GM18508 (cell line): ENCODE data around the gene LTB4R2.
A peak's percentile ranks its signal among the peaks of the same experiment; 100 is the strongest.
"Not testable (repeated sequence)": the region's sequence is repeated elsewhere in the genome, so short reads cannot be mapped to it uniquely, and the experiment has no call there.

Experiments
- ATAC-seq: cut with Tn5 transposase; IDR thresholded peaks from one replicate; pipeline ENCODE4 v1.9.1; 2021; ENCODE audit warnings: moderate number of reproducible peaks; ENCODE audit not compliant: insufficient read depth, unreplicated experiment

Gene LTB4R2

DNA sequence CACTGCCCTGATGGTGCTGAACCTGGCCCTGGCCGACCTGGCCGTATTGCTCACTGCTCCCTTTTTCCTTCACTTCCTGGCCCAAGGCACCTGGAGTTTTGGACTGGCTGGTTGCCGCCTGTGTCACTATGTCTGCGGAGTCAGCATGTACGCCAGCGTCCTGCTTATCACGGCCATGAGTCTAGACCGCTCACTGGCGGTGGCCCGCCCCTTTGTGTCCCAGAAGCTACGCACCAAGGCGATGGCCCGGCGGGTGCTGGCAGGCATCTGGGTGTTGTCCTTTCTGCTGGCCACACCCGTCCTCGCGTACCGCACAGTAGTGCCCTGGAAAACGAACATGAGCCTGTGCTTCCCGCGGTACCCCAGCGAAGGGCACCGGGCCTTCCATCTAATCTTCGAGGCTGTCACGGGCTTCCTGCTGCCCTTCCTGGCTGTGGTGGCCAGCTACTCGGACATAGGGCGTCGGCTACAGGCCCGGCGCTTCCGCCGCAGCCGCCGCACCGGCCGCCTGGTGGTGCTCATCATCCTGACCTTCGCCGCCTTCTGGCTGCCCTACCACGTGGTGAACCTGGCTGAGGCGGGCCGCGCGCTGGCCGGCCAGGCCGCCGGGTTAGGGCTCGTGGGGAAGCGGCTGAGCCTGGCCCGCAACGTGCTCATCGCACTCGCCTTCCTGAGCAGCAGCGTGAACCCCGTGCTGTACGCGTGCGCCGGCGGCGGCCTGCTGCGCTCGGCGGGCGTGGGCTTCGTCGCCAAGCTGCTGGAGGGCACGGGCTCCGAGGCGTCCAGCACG is 6.1 kb downstream of the LTB4R2 start:
- ATAC-seq, result no peak

DNA sequence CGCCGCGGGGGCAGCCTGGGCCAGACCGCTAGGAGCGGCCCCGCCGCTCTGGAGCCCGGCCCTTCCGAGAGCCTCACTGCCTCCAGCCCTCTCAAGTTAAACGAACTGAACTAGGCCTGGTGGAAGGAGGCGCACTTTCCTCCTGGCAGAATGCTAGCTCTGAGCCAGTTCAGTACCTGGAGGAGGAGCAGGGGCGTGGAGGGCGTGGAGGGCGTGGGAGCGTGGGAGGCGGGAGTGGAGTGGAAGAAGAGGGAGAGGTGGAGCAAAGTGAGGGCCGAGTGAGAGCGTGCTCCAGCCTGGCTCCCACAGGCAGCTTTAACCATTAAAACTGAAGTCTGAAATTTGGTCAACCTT is 6.6 kb downstream of the LTB4R2 start:
- ATAC-seq, result no peak

DNA sequence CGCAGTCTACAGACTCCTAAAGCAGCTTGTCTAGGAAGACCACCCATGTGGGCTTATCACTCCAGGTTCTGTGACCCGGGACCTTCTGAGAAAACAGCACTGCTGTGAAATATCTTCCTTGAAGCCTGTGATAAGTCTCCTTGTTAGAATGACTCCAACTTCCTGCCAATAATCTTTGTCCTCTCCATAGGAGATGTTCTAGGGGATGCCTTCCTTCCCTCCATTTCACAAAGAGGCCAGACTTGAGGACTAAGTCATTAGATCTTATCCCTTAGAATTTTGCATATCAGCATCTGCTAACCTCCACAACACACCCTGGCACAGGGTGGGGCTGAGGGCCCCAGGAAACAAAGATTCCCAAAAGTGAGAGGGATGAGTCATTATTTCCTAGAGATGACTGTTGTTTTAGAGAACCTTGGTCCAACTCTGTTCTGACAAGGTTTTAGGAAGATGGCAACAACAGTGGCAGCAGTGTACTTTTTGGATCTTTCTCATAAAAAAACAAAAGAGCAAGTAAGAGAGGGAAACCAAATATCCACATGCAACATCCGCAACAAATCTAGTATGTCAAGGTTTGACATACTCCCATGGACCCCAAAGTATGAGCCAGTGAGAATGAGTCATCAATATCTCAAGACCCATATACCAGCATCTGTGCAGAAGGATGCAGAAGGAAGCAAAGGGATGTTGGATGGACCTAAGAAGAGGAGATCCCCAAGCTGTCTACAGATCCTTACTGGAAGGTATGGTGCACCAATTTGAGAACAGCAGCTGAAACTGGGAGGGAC is 7.4 kb downstream of the LTB4R2 start:
- ATAC-seq, result no peak

DNA sequence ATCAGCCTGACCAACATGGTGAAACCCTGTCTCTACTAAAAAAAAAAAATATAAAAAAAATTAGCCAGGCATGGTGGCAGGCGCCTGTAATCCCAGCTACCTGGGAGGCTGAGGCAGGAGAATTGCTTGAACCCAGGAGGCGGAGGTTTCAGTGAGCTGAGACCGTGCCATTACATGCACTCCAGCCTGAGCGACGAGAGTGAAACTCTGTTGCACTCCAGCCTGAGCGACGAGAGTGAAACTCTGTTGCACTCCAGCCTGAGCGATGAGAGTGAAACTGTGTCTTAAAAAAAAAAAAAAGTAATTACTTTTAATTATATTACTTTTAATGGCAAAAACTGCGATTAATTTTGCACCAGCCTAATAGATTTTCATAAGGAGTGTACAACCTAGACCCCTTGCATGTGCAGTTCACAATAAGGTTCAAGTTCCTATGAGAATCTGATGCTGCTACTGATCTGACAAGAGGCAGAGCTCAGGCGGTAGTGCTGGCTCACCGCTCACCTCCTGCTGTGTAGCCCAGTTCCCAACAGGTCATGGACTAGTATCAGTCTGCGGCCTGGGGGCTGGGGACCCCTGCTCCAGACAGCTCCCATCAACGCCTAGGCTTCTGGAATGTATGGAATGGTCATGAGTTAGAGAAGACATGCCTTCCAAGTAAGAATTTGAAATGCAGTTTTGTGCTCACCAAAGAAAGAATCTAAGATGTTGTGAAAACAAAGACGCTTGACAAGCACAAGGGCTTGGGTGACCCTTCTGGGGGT is 11.5 kb downstream of the LTB4R2 start:
- no peak for ATAC-seq

DNA sequence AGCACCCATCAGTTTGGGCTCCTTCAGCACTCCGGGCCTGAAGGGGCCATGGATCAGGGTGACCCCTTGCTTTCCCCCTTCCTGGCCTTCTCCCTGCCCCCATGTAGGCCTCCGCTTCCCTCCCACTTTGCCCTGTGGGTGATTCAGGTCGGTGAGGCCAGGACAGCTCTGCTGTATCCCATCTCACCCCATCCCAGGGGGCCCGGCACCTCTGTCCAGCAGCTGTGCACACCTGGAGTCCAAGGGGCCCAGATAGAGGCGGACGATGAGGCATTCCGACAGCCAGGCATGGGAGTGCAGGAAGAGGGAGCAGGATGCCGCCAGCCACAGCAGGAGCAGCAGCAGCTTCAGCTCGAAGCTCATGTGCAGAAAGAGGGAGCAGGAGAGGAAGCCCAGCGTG is 12.7 kb downstream of the LTB4R2 start:
- ATAC-seq, result no peak

DNA sequence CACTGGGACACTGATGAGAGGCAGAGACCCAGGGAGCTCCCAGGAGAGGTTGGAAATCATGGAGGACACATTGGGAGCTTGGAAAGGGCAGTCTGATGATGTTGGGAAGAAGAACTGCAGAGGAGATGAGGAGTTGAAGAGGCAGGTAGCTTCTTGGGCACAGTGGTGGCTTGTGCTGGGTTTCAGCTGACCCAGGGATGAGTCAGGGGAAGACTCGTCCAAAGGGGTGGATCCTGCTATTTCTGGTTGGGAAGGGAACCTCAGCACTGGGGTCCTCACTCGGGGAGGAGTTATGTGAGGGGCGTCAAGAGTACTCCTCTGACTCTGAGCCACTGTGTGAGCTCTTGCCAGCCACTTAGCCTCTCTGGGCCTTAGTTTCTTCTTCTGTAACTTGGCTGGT is 13.4 kb downstream of the LTB4R2 start:
- ATAC-seq, result no peak

DNA sequence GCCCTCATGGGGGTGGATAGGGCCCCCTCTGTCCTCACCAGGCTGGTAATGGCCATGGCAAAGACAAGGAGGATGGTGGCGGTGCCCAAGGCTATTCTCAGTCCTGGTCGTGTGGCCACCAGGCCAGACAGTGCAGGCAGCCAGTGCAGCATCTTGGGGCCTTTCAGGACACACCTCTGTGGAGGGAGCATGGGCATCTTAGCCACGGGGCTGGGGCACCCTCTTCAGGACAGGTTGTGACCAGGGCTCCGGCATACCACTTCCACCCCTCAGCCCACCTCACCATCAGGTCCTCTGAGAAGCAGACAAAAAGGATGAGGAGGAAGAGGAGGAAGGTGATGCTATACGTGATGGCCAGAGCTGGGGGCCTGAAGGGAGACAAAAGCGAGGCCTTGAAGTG is 14.1 kb downstream of the LTB4R2 start:
- no peak for ATAC-seq

DNA sequence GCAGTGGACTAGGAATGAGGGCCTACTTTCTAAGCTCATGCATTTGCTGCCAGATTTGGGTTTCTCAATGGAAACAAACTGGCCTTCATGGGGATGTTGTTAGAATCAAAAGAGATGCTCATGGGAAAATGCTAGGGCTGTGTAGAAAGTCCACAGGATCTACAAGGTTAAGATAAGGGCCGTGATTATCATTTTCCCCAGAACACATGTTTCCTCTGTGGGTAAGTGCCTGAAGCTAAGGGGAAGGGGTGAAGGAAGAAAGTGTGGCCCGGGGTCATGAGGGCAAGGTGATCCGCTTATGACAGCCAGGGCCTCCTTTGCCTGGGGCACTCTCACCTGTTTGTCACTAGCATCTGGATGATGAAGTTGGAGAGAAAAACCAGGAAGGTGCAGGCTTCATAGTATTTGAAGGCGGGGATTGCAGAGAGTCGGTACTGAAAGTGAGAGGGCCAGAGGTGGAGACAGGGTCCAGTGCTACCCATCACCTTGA is 15.1 kb downstream of the LTB4R2 start:
- ATAC-seq, result no peak

DNA sequence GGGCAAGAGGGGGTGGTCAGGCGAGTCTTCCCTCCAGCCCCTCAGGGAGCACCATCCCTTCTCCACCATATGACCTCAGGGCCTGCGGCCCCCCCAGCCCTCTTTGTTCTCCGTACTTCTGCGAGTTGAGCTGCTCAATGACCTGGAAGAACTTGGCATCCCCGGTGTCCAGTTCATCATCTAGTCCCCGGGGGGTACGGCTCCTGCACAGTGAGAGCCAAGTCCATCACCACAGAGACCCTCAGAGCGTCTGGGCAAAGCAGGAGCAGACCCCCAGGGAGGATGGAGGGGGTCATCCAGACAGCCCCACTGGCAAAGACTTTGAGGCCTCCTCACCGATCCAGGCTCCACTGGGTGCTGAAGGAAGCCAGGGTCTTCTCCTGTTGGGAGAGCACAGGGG is 16.0 kb downstream of the LTB4R2 start:
- no peak for ATAC-seq

DNA sequence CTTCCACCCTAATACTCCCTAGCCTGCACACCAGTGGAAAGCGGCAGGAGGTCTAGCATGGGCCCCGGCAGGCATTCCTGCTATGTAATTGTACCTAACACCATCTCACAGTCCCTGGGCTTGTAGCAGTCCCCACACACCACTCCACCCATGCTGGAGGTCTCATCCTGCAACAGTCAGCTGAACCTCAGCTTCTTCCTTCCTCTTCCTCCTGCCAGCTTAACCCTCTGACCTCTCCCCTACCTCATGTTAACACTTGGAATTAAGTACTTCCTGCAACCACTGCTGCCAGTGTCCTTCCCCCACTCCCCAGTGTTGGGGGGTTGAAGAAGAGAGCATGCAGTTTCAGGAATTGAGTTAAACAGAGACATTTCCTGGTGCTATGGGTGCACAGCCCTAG is 17.4 kb downstream of the LTB4R2 start:
- no peak for ATAC-seq

DNA sequence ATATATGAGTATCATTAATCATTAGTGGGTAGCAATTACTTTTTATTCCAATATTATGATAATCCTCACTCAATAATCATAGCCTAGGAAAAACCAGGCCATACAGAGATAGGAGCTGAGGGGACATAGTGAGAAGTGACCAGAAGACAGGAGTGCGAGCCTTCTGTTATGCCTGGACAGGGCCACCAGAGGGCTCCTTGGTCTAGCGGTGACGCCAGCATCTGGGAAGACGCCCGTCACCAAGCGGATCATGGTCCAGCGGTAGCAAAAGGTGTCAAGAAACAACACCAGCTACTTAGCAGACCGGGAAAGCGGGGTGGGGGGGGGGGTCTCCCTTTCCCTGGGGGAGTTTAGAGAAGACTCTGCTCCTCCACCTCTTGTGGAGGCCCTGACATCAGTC is 18.0 kb downstream of the LTB4R2 start:
- not testable (repeated sequence) for ATAC-seq

DNA sequence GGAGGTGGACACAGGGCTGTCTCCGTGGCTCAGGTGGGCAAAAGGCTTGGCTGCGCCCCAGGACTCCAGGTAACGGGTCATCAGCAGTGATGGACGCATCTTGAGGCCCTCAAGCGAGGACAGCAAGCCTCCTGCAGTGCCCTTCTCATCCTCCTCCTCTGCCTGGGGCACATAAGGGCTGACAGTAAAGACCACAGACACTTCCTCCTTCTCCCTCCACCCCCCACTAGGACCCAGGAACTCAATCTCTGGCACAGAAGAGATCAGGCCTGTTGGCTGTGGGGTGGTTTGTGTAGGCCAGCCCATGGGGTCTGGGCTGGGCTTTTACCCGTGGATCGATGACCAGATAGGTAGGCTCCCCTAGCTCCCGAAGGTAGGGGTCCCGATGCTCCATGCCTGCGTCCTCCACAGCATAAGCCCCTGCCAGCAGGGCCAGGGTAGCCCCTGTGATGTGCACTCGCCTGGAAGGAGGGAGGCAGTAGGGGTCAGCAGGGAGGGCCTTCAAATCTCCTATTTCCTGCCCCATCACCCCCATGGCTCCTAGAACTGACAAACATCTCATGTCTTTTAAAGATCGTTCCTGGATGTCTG is 19.2 kb downstream of the LTB4R2 start:
- ATAC-seq, result no peak

DNA sequence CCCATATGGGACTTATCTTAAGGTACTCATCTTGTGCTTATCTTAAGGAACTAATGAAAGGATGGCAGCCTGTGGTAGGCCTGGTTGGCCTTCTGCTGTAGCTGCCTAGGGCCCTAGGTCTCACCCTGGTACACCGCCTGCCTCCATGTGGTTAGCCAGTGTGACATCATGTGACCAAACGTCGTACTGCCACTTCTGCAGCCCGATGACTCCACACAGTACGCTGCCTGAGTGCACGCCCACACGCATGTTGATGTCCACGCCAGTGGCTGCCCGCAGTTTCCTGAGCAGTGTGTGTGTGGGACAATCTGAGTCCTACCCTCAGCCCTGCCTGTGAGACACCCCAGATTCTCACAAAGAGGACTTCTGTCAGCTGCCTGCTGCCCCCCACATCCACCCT is 19.8 kb downstream of the LTB4R2 start:
- no peak for ATAC-seq

DNA sequence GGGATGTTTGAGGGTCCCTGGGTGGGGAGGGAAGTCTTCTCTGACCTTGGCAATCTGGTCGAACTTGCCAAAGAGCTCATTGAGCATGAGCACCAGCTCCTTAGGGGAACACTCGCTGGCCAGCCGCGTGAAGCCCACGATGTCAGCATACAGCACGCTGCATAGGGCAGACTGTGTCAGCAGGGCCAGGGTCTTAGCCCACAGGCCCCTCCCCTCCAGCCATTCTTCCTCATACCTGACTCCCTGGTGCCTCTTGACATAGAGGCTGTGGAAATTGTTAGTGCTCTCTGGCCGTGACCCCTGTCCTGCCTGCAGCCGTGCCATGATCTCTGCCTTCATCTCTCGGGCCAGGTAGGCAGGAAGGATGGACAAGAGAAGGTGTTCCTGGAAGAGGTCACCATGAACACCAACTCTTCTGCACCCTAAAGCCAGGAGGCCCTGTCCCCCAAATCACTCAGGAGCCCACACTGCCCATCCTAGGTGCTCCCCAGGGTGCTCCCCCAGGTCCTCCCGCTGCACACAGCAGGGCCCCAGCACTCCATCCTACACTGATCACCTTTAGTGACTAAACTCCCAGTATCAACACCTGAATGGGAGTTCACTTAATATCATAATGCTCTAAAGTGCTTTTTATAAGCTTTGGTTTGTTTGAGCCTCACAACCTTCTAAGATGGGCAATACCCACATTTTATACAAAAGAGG is 21.2 kb downstream of the LTB4R2 start:
- no peak for ATAC-seq

DNA sequence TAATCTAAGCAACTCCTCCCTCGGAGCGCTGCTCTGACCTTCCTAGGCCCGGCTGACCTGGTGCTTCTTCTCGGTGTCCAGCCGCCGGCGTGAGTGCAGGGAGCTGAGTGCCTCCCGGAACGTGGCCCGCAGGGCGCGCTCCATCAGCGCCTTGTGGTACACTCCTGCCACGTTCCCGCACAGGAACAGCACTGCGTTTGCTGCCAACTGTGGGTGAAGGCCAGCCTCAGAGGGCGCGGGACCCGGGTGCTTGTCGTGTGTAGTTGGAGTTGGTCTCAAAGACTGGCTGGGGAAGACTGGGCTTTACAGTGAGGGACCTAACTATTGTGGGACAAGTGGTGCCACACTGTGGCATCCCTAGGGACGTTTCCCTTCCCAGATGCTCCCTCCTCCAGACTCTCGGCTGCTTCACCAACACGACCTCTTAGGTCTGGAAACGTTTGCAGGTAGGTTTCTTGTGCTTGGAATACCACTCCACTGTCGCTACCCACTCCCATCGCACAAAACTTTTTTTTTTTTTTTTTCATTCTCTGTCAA is 21.9 kb downstream of the LTB4R2 start:
- no peak for ATAC-seq

DNA sequence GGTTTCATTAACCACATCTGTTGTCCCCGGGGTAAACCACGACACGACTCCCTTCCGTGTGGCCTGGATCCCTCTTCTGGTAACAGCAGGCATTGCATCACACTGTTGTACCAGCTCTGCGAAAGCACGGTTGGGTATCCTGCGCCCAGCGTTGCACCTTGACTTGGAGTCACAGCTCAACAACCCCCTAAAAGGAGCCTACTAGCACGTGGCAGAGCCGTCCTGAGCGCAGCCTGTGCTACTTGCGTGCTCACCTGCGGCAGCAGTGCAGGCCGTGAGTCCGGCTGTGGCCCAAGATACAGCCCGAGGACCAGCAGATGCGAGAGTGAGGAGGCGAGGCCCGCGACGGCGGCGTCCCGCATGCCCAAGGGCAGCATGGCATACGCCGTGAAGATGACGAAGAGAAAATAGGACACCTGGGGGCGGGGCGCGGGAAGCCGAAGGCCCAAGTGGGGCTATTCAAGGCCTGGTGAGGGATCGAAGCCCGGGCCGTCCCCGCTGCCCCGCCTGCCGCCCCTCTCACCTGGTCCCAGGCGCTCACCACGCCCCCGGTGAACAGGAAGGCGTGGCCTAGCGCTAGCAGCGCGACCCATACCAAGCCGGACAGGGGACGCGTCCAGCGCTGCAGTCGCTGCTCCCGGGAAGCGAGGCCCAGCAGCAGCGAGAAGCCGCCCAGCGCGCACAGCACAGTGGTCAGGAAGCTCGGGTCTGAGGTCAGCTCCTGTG is 22.5 kb downstream of the LTB4R2 start:
- peak; percentile 51 for ATAC-seq

DNA sequence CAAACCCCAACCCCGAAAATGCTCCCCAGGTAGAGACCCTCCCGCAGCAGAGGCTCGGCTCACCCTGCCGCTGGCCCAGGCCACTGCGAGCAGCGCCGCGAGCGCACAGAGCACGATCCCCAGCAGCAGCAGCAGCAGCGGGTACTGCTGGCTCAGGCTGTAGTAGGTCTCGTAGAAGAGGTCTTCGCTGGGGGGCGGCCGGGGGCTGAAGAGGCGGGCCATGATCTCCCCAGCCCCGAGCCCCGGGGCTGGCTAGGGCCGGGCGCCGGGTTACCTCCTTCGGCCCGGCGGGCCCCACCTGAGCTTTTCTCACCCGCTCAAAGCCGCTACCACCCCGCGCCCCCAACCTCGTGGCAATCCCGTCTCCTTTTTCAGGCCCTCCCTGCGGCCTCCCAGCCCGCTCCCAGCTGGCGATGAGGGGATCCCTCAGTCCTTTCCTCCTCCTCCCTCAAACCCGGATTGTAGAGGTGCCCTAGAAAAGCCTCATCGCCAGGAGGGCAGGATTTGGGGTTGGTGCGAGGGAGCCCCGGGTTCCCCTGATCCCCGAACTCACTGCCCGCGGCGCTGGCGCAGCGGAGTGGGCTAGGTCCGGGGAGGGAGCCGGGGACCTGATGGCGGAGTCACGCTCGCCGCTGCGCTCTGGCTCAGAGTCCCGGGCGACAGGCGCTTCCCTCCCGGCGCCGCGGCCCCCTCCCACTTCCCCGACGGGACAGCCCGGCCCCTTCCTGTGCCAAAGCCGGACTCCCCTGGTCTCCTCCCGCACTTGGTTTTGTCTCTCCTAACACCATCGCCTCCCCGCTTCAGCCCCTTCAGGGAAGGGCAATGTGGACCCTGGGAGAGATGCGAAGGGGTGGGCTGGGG is 24.7 kb downstream of the LTB4R2 start, which contains the start of gene ADCY4:
Gene ADCY4, minus strand, starts transcription at position 641 of the 861 bp plus-strand sequence. Its CDS starts 419 bp downstream, at position 222.
- ATAC-seq, result no peak
